HFFc6 (cell line): Measurements from ENCODE around the gene MN1. TPM values are rescaled to one million over a fixed set of nuclear protein-coding genes. Genes with fewer than 3 reads are reported as not detected.

Experiments used
- DNase-seq: peaks from one replicate; pipeline ENCODE4 v3.0.0-alpha.2; 2018
- H3K27ac Mint-ChIP-seq: 2 replicates; pipeline ENCODE4 v1.8.0; 2020; ENCODE audit warnings: mild to moderate bottlenecking, mixed read lengths
- H3K27me3 Mint-ChIP-seq: 2 replicates; pipeline ENCODE4 v1.8.0; 2021; ENCODE audit warnings: mild to moderate bottlenecking, moderate library complexity, mixed read lengths; ENCODE audit not compliant: insufficient read depth
- H3K36me3 Mint-ChIP-seq: 2 replicates; pipeline ENCODE4 v1.8.0; 2021; ENCODE audit warnings: low read depth, mixed read lengths
- H3K4me1 Mint-ChIP-seq: 2 replicates; pipeline ENCODE4 v1.8.0; 2020; ENCODE audit warnings: low read depth, mixed read lengths
- H3K4me3 Mint-ChIP-seq: 2 replicates; pipeline ENCODE4 v1.8.0; 2020; ENCODE audit warnings: mild to moderate bottlenecking, moderate library complexity, mixed read lengths
- H3K9me3 Mint-ChIP-seq: 2 replicates; pipeline ENCODE4 v1.8.0; 2020; ENCODE audit warnings: mild to moderate bottlenecking, mixed read lengths
- CTCF ChIP-seq: fragments of 200-600 bp; sonication (generic); IDR thresholded peaks from 2 replicates; pipeline ENCODE4 v1.5.0; 2021; ENCODE audit warnings: antibody characterized with exemption, mild to moderate bottlenecking
- total RNA-seq, 6 experiments: library from RNA; stranded (reverse); fragmentation: NEBNext Ultra II Directional; extraction: Animal tissue kit (Norgen Biotek cat#: 25700); gene quantifications; 2 replicates in 1 of 6; 3 replicates in 5 of 6; pipeline ENCODE4 v1.2.3, GENCODE V29; 2021

Gene MN1
- total RNA-seq, 6 experiments from 2014 or later = 0.09 to 0.14 (median 0.12) TPM

- no peak for DNase-seq
- H3K9me3 Mint-ChIP-seq = peaks cover 4% of the 10 kb centered on the region
- no peak overlapping the region for H3K27ac Mint-ChIP-seq
- H3K4me3 Mint-ChIP-seq = no peak overlapping the region
- H3K4me1 Mint-ChIP-seq = no peaks in the 10 kb centered on the region
- H3K27me3 Mint-ChIP-seq = peaks cover 34% of the 10 kb centered on the region
- H3K36me3 Mint-ChIP-seq = no peaks in the 10 kb centered on the region
- no peak for TF ChIP-seq CTCF
Observed at GRCh38 chr22:27706489-27706888, 95.1 kb downstream of the MN1 start.

GRCh38 chr22:27705408-27706080 is 96.0 kb downstream of the MN1 start:
- TF ChIP-seq CTCF = no peak
- H3K9me3 Mint-ChIP-seq = peaks cover 4% of the 10 kb centered on the region
- no peak overlapping the region for H3K27ac Mint-ChIP-seq
- no peaks in the 10 kb centered on the region for H3K36me3 Mint-ChIP-seq
- H3K27me3 Mint-ChIP-seq = peaks cover 30% of the 10 kb centered on the region
- H3K4me1 Mint-ChIP-seq = no peaks in the 10 kb centered on the region
- no peak for DNase-seq
- H3K4me3 Mint-ChIP-seq = no peak overlapping the region

GRCh38 chr22:27704581-27704980 is 97.0 kb downstream of the MN1 start:
- no peaks in the 10 kb centered on the region for H3K36me3 Mint-ChIP-seq
- H3K27me3 Mint-ChIP-seq = peaks cover 22% of the 10 kb centered on the region
- DNase-seq = no peak
- no peaks in the 10 kb centered on the region for H3K4me1 Mint-ChIP-seq
- H3K27ac Mint-ChIP-seq = no peak overlapping the region
- peaks cover 4% of the 10 kb centered on the region for H3K9me3 Mint-ChIP-seq
- H3K4me3 Mint-ChIP-seq = no peak overlapping the region
- no peak for TF ChIP-seq CTCF

GRCh38 chr22:27699383-27700019 is 102.1 kb downstream of the MN1 start:
- Mint-ChIP-seq H3K4me1 (no peaks in the 10 kb centered on the region), H3K36me3 (peaks cover 6% of the 10 kb centered on the region), H3K27ac (no peak overlapping the region), H3K4me3 (no peak overlapping the region), H3K27me3 (peaks cover 19% of the 10 kb centered on the region), H3K9me3 (peaks cover 12% of the 10 kb centered on the region)
- DNase-seq = no peak
- no peak for TF ChIP-seq CTCF

GRCh38 chr22:27698813-27699212 is 102.7 kb downstream of the MN1 start:
- Mint-ChIP-seq H3K9me3 (peaks cover 11% of the 10 kb centered on the region), H3K4me1 (no peaks in the 10 kb centered on the region), H3K27me3 (peaks cover 19% of the 10 kb centered on the region), H3K36me3 (peaks cover 6% of the 10 kb centered on the region), H3K4me3 (no peak overlapping the region), H3K27ac (no peak overlapping the region)
- no peak for DNase-seq
- TF ChIP-seq CTCF = no peak

Other genes starting within 250 kb of the MN1 start
- 10 to 100 TPM; 54.3 to 80.5 (median 74.8) TPM for gene PITPNB, start 117.5 kb upstream of the MN1 start, total RNA-seq